Erythroblast (primary cell): ENCODE results near the gene RPS6KA2.

Experiments used
- GATA1 ChIP-seq: IDR thresholded peaks from 2 replicates; pipeline ENCODE4 v1.6.1; 2011; ENCODE audit warnings: low read depth, mild to moderate bottlenecking, control low read depth, low read length, moderate library complexity
- POLR2A ChIP-seq: IDR thresholded peaks from 2 replicates; pipeline ENCODE4 v1.6.1; 2011; ENCODE audit warnings: mild to moderate bottlenecking, low read length

- TF ChIP-seq POLR2A (no peak), GATA1 (no peak)
Measured at GRCh38 chr6:166448432-166448831, 178.6 kb downstream of the RPS6KA2 start.
